ENCODE results near the gene FAM200C.

DNA sequence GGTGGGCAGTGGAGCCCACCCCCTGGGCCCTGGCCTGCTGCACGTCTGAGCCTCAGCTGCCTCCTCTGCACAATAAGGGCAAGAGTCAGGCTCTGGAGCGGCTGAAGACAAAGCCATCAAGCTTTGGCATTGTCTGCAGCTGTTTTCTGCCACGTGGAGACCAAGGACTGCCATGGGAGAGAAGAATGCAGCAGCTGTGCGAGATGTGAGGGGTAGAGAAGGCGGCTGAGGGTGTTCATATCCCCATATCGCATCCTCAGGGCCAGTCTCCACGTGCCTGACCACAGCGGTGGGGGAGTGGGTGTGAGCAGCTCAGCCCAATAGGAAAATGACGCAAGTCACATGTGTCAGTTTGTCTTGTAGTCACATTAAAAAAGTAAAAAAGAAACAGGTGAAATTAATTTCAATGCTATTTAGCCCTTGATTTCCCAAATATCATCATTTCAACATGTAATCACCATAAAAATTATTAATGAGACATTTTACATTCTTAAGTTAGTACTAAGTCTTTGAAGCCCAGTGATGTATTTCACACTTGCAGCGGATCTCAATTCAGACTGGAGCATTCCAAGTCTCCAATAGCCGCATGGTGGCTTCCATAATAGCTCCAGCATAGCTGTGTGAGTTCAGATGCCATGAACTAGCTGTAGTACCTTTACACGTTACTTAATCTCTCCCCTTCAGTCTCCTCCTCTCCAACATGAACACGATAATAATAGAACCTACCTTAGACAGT lies 36.0 kb downstream of the FAM200C start:
- TF ChIP-seq, protein P1, sequence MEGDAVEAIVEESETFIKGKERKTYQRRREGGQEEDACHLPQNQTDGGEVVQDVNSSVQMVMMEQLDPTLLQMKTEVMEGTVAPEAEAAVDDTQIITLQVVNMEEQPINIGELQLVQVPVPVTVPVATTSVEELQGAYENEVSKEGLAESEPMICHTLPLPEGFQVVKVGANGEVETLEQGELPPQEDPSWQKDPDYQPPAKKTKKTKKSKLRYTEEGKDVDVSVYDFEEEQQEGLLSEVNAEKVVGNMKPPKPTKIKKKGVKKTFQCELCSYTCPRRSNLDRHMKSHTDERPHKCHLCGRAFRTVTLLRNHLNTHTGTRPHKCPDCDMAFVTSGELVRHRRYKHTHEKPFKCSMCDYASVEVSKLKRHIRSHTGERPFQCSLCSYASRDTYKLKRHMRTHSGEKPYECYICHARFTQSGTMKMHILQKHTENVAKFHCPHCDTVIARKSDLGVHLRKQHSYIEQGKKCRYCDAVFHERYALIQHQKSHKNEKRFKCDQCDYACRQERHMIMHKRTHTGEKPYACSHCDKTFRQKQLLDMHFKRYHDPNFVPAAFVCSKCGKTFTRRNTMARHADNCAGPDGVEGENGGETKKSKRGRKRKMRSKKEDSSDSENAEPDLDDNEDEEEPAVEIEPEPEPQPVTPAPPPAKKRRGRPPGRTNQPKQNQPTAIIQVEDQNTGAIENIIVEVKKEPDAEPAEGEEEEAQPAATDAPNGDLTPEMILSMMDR (IDR thresholded peaks at IDR 0.05 in 4 of 5, conservative IDR thresholded peaks at IDR 0.05 in 1 of 5): no peak
- no peak for TF ChIP-seq POLR2A (IDR thresholded peaks at IDR 0.05)

All from gastrocnemius medialis (tissue), 4 donors.